Smooth muscle cell of the brain vasculature (primary cell): ENCODE results near the gene APOBEC3F.
"Not testable (repeated sequence)": the region's sequence is repeated elsewhere in the genome, so short reads cannot be mapped to it uniquely, and the experiment has no call there.

ENCODE experiments used
- DNase-seq: peaks from one replicate; pipeline ENCODE4 v3.0.0-alpha.2; 2012; ENCODE audit warnings: low read depth, low spot score

APOBEC3F gene

DNA sequence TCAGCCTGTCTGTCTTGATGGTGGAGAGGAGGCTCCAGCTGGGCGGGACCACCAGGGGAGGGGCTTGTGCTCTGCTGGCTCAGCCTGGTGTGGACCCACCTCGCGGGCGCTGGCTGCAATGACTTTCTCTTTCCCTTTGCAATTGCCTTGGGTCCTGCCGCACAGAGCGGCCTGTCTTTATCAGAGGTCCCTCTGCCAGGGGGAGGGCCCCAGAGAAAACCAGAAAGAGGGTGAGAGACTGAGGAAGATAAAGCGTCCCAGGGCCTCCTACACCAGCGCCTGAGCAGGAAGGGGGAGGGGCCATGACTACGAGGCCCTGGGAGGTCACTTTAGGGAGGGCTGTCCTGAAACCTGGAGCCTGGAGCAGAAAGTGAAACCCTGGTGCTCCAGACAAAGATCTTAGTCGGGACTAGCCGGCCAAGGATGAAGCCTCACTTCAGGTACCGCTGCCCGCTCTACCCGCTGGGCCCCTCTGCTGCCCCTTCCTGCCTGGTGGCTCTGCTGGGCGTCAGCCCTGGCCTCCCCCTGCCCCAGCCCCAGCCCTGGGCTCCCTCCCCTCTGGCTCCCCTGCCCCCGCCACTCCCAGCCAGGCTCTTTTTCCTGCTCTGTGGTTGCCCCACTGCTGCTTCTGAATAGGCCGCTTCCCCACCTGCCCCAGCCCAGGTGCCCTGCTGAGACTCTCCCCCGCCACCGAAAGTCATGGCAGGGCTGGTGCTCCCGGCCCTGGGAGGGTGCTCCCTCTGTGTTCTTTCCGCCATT lies at the start of gene APOBEC3F:
APOBEC3F (plus strand) TSS at position 327 of the 759 bp plus-strand sequence; CDS start at position 424, 97 bp downstream.
- DNase-seq = not testable (repeated sequence)

DNA sequence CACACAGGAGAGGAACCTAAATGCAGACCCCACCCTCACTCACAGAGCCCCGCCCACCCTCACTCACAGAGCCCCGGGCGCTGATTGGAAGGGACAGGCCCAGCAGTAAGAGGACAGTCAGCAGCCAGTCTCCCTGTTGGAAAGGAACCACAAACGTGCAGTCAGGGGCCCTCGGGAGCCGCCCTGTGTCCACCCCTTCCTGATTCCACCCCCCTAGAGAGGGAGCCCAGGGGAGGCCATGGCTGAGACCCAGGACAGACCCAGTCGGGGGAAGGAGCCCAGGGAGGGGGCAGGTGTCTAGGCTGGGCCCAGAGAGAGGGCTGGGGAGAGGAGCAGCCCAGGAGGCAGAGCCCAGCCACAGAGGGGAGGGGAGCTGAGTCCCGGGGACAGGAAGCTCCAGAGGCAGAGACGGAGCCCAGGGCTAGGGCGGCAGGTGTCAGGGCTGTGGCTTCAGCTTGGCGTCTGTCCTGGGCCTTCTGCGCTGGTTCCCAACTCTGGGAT lies 47.7 kb upstream of the APOBEC3F start:
- not testable (repeated sequence) for DNase-seq

DNA sequence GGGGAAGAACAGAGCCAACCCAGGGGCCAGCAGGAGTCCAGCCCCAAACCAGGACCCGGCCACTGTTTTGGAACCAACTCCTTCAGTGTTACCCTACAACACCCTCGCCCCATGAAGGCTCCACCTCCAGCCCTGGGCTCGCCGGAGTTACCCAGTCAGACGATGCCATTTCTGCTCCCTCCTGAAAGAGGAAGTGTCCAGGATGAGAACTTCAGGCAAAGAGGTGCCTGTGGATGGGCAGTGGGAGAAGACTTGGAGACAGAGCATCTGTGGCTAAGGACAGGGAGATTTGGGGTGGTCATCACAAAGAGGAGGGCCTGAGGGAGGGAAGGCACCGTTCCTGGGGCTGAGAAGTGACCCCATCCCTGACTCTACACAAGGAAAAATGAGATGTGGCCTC lies 44.6 kb upstream of the APOBEC3F start:
- DNase-seq = no peak

DNA sequence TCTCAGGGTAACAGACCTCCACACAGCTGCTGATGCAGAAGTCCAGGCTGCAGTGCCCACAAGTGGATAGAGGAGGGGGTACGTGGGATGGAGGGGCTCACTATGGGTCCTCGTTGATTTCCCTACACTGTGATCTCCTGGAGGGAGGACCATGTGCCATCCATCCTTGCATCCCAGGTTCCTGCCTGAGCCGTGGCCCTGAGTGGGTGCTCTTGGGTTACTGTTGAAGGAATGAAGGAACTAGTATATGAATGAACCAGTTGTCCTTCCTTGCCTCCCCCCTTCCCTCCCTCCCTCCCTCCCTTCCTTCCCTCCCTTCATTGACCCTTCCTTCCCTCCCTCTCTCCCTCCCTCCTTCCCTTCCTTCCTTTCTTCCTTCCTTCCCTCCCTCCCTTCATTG lies 43.1 kb upstream of the APOBEC3F start:
- DNase-seq = no peak

DNA sequence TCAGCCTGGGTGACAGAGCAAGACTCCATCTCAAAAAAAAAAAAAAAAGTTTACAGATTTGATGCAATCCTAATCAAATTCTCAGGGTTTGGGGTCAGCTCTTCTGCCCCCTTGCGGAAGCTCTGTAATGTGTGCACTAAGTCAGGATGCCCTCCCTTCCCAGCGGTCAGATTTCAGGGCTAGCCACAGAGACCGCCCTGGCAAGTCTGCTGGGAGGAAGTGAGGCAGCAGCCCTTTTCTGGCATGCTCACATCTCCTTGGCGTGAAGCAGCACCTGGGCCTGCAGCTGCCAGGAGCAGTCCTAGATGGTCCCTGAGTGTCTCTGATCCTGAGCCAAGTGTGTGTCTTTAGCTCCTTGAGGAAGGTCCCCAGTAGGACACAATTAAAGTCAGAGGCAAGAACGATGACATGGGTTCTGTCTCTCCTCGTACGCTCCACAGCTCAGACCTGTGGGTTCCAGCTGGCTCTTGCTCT lies 37.5 kb upstream of the APOBEC3F start:
- DNase-seq = peak; percentile 69

DNA sequence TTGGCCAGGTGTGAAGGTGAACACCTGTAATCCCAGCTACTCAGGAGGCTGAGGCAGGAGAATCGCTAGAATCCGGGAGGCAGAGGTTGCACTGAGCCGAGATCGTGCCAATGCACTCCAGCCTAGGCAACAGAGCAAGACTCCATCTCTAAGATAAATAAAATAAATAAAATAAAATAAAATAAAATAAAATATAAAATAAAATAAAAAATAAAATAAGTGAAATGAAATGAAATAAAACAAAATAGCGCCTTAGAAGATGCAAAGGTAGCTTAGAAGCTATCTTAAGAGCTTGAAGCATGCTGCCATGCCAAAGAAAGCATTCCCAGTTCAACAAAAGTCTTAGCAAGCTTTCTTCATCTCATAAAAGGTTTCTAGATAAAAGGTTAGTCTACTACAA lies 33.5 kb upstream of the APOBEC3F start:
- DNase-seq = no peak

DNA sequence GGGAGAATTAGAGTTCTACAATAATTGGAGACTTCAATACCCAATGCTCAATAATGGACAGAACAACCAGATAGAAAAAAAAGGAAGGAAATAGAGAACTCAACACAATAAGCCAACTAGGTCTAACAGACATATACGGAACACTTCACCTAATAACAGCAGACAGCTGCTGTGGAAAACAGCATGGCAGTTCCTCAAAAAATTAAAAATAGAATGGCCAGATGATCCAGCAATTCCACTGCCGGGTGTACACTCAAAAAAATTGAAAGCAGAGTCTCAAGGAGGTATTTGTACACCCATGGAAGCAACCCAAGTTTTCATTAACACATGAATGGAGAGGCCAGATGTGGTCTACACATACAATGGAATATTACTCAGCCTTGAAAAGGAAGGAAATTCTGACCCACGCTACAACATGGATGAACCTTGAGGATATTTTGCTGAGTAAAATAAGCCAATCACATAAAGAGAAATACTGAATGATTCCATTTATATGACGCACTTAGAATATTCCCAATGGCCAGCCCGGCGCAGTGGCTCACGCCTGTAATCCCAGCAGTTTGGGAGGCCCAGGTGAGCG lies 32.3 kb upstream of the APOBEC3F start:
- not testable (repeated sequence) for DNase-seq

DNA sequence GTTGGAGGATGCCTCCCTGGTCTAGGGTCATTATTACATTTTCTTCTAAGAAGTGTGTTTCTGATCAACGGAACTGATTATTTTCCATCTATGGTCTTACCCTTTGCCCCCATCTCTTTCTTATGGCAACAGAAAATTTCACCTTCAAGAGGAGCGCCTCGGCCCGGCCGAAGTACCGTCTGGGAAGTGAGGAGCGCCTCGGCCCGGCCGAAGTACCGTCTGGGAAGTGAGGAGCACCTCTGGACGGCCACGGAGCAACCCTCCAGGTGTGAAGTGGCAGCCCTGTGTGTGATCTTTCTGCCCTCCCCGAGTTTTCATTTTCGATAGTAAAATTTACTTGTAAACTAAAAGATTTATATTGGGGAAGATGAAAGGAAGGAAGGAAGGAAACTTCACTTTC lies 29.7 kb upstream of the APOBEC3F start:
- DNase-seq = no peak

DNA sequence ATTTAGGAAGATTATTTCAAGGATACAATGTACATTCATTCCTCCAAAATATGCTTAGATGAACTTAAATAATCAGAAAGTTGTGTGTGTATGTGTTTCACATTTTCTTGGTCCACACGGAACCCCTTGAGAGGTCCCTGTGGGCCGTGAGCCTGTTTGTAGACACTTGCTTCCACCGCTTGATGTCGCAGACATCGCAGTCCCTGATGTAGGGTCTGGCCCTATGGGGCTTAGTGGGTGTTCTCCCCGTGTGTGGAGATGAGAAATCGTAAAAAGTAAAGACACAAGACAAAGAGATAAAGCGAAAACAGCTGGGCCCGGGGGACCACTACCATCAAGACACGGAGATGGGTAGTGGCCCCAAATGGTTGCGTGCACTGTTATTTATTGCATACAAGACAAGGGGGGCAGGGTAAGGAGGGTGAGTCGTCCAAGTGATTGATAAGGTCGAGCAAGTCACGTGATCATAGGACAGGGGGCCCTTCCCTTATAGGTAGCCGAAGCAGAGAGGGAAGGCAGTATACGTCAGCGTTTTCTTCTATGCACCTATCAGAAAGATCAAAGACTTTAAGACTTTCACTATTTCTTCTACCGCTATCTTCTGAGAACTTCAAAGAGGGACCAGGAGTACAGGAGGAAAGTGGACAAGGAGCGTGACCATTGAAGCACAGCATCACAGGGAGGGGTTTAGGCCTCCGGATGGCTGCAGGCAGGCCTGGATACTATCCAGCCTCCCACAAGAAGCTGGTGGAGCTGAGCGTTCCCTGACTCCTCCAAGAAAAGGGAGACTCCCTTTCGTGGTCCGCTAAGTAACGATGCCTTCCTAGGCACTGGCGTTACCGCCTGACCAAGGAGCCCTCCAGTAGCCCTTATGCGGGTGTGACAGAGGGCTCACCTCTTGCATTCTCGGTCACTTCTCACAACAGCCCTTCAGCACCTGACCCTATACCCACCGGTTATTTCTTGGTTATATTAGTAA lies 27.8 kb upstream of the APOBEC3F start:
- DNase-seq = no peak

DNA sequence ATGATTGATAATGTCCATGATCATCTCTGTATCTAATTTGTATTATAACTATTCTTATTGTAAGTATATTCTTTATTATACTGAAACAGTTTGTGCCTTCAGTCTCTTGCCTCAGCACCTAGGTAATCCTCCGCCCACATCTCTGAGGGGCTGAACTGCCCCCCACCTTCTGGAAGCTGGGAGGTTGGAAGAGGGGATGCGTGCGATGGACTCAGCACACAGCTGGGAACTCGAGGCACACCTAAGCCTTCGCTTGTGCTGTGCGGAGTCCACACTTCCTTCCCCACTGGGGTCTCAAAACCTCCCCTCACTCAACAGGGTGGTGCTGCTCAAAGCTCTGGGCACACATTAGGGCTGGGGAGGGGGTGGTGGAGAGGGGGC lies 27.1 kb upstream of the APOBEC3F start:
- DNase-seq = not testable (repeated sequence)

DNA sequence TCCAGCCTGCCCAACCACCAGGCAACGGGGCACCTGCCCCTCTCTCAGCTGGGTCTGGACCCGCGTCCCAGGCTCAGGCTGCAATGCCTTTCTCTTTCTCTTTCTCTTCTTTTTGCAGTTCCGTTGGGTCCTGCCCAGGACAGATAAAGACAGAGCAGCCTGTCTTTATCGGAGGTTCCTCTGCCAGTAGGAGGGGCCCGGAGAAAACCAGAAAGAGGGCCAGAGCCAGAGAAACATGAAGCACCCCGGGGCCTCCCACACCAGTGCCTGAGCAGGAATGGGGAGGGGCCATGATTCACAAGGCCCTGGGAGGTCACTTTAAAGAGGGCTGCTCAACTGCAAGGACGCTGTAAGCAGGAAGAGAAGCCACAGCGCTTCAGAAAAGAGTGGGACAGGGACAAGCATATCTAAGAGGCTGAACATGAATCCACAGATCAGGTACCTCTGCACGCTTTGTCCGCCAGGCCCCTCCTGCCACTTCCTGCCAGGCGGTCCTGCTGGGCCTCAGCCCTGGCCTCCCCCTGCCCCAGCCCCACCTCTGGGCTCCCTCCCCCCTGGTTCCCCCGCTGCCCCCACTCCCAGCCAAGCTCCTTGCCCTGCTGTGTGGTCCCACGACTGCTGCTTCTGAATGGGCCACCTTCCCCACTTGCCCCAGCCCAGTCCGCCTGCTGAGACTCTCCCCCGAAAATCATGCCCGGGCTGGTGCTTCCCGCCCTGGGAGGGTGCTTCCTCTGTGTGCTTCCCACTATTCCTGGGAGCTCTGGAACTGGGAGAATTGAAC lies 26.5 kb upstream of the APOBEC3F start, which contains the start of gene APOBEC3C:
APOBEC3C (plus strand) TSS at position 316 of the 781 bp plus-strand sequence; CDS start at position 422, 106 bp downstream.
- peak; percentile 57 for DNase-seq

DNA sequence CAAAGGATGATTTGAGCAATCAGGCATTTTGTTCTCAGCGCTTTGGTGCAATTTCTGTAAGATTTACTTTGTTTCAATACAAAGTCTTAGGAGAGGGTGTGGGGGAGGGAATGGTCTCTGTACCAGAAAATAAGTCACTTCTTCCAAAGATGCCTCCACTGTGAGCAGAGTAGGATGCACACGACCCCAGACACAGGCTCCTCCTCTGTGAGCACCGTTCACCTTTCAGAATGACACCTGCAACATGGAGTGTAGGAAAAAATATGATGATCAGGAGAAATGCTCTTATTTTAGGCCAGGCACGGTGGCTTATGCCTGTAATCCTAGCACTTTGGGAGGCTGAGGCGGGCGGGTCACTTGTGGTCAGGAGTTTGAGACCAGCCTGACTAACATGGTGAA lies 25.9 kb upstream of the APOBEC3F start:
- not testable (repeated sequence) for DNase-seq

DNA sequence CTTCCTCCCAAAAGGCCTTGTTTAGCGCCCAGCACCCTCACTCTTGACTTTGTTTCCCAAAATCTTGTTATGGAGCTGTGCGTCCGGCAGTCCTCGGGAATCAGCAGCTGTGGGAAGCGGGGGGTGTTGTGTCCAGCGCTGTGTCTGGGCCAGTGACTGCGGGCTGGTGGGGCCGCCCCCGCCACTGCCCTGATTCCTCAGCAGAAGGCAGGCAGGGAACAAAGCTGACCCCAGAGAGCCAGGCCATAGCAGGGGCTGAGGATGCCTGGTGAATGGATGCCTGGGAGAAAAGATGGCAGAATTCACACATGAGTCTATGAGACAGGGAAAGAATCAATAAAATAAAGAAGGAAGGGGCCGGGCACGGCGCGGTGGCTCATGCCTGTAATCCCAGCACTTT lies 24.1 kb upstream of the APOBEC3F start:
- DNase-seq = no peak

DNA sequence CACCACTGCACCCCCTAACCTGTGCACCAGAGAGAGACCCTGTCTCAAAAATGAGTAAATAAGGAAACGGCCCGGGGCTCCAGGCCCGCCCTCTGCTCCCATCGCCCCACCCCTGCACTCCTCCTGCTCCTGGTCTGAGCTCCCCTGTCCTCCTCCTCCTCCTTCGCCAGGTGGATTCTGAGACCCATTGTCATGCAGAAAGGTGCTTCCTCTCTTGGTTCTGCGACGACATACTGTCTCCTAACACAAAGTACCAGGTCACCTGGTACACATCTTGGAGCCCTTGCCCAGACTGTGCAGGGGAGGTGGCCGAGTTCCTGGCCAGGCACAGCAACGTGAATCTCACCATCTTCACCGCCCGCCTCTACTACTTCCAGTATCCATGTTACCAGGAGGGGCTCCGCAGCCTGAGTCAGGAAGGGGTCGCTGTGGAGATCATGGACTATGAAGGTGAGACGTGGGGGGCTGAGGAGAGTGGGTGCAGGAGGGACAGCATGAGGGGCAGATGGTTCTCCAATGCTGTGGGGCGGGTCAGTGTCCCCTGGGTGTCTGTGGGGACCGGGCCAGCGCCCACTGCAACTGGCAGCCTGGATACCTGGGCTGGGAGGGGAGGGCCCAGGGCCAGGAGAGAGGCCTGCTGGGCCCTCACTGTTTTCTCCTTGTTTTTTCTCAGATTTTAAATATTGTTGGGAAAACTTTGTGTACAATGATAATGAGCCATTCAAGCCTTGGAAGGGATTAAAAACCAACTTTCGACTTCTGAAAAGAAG lies 22.9 kb upstream of the APOBEC3F start:
- no peak for DNase-seq

DNA sequence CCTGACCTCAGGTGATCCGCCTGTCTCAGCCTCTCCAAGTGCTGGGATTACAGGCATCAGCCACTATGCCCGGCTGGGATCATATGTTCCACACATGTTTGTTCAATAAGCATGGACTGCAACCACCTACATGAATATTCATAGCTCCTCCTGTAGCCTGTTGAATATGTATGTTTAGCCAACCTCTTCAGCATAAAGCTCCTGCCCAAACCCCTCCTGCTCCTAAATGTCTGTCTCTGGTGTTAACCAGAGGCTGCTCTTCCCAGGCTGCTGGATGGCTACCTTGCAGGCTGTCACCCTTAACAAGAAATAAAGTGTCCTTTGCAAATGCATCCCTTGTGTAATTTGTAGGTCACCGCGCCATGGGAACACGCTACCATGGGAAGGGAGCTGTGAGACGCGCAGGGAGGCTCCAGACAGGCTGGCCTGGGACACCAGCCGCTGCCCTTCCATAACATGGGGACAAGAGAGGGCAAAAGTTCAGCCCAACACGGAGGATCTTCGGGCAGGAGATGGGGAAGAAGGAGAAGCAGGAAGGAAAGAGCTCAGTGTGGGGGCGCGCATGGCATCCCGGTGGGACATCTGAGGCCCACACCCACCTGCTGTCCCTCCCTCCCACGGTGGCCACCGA lies 20.5 kb upstream of the APOBEC3F start:
- not testable (repeated sequence) for DNase-seq

DNA sequence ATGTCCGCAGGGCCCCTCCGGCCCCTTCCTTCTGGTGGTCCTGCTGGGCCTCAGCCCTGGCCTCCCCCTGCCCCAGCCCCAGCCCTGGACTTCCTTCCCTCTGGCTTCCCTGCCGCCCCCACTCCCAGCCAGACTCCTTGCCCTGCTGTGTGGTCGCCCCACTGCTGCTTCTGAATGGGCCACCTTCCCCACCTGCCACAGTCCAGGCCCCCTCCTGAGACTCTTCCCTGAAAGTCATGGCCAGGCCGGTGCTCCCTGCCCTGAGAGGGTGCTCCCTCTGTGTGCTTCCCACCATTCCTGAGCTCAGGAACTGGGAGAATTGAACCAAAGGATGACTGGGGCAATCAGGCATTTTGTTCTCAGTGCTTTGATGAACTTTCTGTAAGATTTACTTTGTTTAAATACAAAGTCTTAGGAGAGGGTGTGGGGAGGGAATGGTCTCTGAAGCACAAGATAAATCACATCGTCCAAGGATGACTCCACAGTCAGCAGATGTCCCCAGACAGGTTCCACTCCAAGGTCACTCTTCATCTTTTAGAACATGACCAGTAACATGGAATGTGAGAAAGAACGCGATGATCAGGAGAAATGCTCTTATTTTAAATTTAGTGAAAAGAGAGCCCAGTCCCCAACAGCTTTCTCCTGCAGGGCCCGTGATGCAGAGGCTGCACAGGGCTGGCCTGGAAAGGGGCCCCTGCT lies 19.0 kb upstream of the APOBEC3F start:
- no peak for DNase-seq

DNA sequence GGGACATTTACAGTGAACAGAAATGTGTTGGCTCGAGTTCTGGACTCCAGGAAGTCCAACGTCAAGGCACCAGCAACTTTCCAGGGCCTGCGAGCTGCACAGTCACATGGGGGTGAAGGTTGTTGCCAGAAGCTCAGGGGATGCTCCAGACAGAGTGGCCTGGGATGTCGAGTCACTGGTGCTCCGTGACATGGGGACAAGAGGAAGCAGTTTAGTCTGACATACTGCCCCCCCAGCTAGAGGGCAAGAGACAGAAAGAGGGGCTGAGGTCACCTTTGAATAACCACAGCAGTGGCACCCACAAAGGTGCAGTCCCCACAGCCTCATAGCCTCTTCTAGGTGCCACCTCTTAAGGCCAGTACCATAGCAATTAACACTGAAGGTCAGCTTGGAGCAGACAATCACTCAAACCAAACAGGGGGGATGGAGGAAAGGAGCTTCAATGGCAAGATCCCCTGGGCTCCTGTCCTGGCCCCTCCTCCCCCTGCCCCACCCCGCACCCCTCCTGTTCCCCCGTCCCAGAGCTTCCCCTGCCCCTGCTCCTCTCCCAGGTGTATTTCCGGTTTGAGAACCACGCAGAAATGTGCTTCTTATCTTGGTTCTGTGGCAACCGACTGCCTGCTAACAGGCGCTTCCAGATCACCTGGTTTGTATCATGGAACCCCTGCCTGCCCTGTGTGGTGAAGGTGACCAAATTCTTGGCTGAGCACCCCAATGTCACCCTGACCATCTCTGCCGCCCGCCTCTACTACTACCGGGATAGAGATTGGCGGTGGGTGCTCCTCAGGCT lies 15.9 kb upstream of the APOBEC3F start:
- DNase-seq = no peak

DNA sequence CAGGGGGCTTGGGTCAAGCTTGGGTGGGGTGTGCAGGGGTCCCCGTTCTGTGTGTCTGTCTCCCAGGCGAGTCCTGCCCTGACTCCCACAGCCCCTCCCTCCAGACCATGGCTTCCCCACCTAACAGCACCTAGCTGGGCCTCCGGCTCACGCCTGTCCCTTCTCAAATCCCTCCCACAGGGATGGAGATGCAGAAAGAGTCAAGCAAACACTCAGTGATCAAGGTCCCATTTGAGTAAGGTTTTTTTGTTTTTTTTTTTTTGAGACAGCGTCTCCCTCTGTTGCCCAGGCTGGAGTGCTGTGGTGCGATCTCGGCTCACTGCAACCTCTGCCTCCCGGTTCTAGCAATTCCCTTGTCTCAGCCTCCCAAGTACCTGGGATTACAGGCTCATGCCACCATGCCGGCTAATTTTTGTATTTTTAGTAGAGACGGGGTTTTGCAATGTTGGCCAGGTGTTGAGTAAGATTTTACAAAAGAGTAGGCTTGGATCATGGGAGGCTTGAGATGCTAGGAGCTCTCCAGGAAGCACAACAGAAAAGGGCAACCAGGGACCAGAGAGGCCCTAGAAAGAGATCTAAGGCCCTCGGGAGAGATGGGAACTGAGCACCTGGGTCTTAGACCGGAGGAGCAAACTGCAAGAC lies 14.0 kb upstream of the APOBEC3F start:
- no peak for DNase-seq
